Endodermal cell (in vitro differentiated cells): ENCODE results near the gene SLC25A44. TPM values are rescaled to one million over a fixed set of nuclear protein-coding genes. Genes with fewer than 3 reads are reported as not detected.

ENCODE experiments used
- DNase-seq: peaks from one replicate; pipeline ENCODE4 v3.0.0-alpha.2; 2017
- H3K27ac ChIP-seq: 2 replicates; pipeline ENCODE4 v1.5.1; 2013; ENCODE audit warnings: mild to moderate bottlenecking, low read depth, low read length, moderate library complexity
- H3K27me3 ChIP-seq: 2 replicates; pipeline ENCODE4 v1.6.1; 2013; ENCODE audit warnings: mild to moderate bottlenecking, low read length, moderate library complexity; ENCODE audit not compliant: insufficient read depth, control insufficient read depth, poor library complexity, severe bottlenecking
- H3K36me3 ChIP-seq: 2 replicates; pipeline ENCODE4 v1.7.0; 2013; ENCODE audit warnings: mild to moderate bottlenecking, low read length, moderate library complexity; ENCODE audit not compliant: control insufficient read depth, insufficient read depth
- H3K4me1 ChIP-seq: one replicate; pipeline ENCODE4 v1.7.0; 2013; ENCODE audit warnings: low read length; ENCODE audit not compliant: control insufficient read depth, insufficient read depth
- H3K4me3 ChIP-seq: 2 replicates; pipeline ENCODE4 v1.5.1; 2013; ENCODE audit warnings: mild to moderate bottlenecking, low read length, moderate library complexity
- H3K9ac ChIP-seq: 2 replicates; pipeline ENCODE4 v1.6.1; 2013; ENCODE audit warnings: mild to moderate bottlenecking, low read length, moderate library complexity; ENCODE audit not compliant: poor library complexity, severe bottlenecking; ENCODE audit errors: extremely low read depth
- H3K9me3 ChIP-seq: 2 replicates; pipeline ENCODE4 v1.6.1; 2013; ENCODE audit warnings: mild to moderate bottlenecking, low read length, moderate library complexity; ENCODE audit not compliant: control insufficient read depth
- H3K27ac Mint-ChIP-seq: 2 replicates; pipeline ENCODE4 v1.8.0; 2020; ENCODE audit warnings: mixed read lengths
- H3K27me3 Mint-ChIP-seq: 2 replicates; pipeline ENCODE4 v1.8.0; 2021; ENCODE audit warnings: mild to moderate bottlenecking, mixed read lengths; ENCODE audit not compliant: insufficient read depth
- H3K36me3 Mint-ChIP-seq: 2 replicates; pipeline ENCODE4 v1.8.0; 2020; ENCODE audit warnings: low read depth, mixed read lengths
- H3K4me1 Mint-ChIP-seq: 2 replicates; pipeline ENCODE4 v1.8.0; 2020; ENCODE audit warnings: mixed read lengths
- H3K4me3 Mint-ChIP-seq: 2 replicates; pipeline ENCODE4 v1.8.0; 2020; ENCODE audit warnings: mild to moderate bottlenecking, moderate library complexity, mixed read lengths
- H3K9me3 Mint-ChIP-seq: 2 replicates; pipeline ENCODE4 v1.8.0; 2020; ENCODE audit warnings: mild to moderate bottlenecking, mixed read lengths
- CTCF ChIP-seq: fragments of 200-600 bp; sonication (generic); conservative IDR thresholded peaks from 2 replicates; pipeline ENCODE4 v1.5.0; 2021; ENCODE audit warnings: antibody characterized with exemption, mild to moderate bottlenecking
- WGBS, 2 experiments: methylation state at CpG; one replicate each; pipeline versions ENCODE4 v1.1.5 to v1.1.7; 2013; ENCODE audit warnings: missing lambda C conversion rate in 2 of 2, mixed read lengths in 1 of 2; ENCODE audit not compliant: insufficient coverage in 1 of 2, insufficient read length in 1 of 2; 5-methylcytosine and 5-hydroxymethylcytosine counted together
- total RNA-seq, 2 donors: library from RNA; stranded (reverse); fragmentation: NEBNext Ultra II Directional in 1 of 2; extraction: Animal tissue kit (Norgen Biotek cat#: 25700) in 1 of 2; gene quantifications; 2 replicates in 1 of 2; 3 replicates in 1 of 2; pipeline ENCODE4 v1.2.1, GENCODE V29; 2021

The SLC25A44 gene
- total RNA-seq, 2 donors from 2014 or later, result 20.9 to 22.7 TPM

GRCh38 chr1:156251527-156251926 is 57.6 kb downstream of the SLC25A44 start:
- Mint-ChIP-seq H3K36me3 (peaks cover 53% of the 10 kb centered on the region), H3K4me3 (no peak overlapping the region), H3K9me3 (no peaks in the 10 kb centered on the region), H3K27ac (no peak overlapping the region), H3K4me1 (peaks cover 7% of the 10 kb centered on the region), H3K27me3 (no peaks in the 10 kb centered on the region)
- no peak for TF ChIP-seq CTCF
- DNase-seq, result no peak
- Histone ChIP-seq H3K4me3 (no peak overlapping the region), H3K9ac (no peak overlapping the region), H3K27ac (no peak overlapping the region), H3K9me3 (no peaks in the 10 kb centered on the region), H3K27me3 (no peaks in the 10 kb centered on the region), H3K36me3 (peaks cover 61% of the 10 kb centered on the region), H3K4me1 (no peaks in the 10 kb centered on the region)
- 83 to 92% methylated on average over 1 to 3 of the region's 3 CpGs for WGBS, 2 experiments

DNA sequence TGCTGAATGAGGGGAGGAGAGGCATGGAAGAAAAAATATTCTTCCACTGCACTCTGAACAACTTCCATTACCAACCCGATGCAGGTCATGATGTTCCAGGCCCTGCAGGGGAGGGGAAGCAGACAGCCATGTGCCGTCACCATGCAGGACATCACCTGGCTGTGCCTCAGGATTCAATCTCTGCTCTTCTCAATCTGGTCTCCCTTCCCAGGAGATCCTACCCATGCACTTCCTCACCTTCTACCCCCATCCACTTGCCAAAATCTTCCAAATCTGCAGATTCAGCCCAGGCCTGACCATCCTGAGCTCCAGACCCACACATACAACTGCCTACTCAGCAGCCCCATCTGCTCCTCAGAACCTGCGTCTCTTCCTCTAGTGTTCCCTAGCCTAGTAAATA is 59.7 kb downstream of the SLC25A44 start:
- Mint-ChIP-seq H3K27me3 (no peaks in the 10 kb centered on the region), H3K27ac (no peak overlapping the region), H3K4me1 (peaks cover 8% of the 10 kb centered on the region), H3K36me3 (peaks cover 72% of the 10 kb centered on the region), H3K4me3 (no peak overlapping the region), H3K9me3 (no peaks in the 10 kb centered on the region)
- no peak for DNase-seq
- Histone ChIP-seq H3K36me3 (peaks cover 82% of the 10 kb centered on the region), H3K9me3 (no peaks in the 10 kb centered on the region), H3K4me1 (no peaks in the 10 kb centered on the region), H3K4me3 (no peak overlapping the region), H3K27ac (no peak overlapping the region), H3K27me3 (no peaks in the 10 kb centered on the region), H3K9ac (no peak overlapping the region)
- TF ChIP-seq CTCF, result no peak
- WGBS, 2 experiments, result 96 to 100% methylated on average over 1 to 3 of the region's 3 CpGs

DNA sequence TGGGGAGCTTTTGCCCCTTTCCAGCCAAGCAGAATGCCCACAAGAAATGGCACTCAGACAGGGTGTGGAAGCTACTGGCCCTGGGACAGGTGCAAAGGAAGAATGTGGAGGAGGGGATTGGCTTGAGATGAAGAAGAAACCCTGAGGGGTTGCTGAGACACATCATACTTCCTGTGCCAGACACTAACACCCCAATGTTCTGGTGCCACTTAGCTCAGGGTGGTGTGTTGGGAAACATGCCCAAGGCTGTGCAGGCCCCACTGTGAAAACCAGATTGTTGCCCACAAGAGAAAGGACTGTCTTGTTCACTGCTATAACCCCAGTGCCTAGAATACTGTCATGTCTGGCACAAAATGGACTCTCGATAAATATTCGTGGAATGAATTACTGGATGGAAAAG is 63.8 kb downstream of the SLC25A44 start:
- no peaks in the 10 kb centered on the region for H3K9me3 ChIP-seq

More for the DNA sequence above, 63.8 kb downstream of the SLC25A44 start:
- peak overlapping the region; percentile 45 for H3K27ac Mint-ChIP-seq
- H3K27me3 Mint-ChIP-seq, result no peaks in the 10 kb centered on the region
- no peaks in the 10 kb centered on the region for H3K4me1 ChIP-seq
- no peak overlapping the region for H3K9ac ChIP-seq
- no peaks in the 10 kb centered on the region for H3K9me3 Mint-ChIP-seq
- H3K36me3 Mint-ChIP-seq, result peaks cover 74% of the 10 kb centered on the region
- no peak overlapping the region for H3K4me3 Mint-ChIP-seq
- no peak overlapping the region for H3K27ac ChIP-seq
- no peak for TF ChIP-seq CTCF
- 98 to 100% methylated on average over 2 of the region's 2 CpGs for WGBS, 2 experiments
- H3K36me3 ChIP-seq, result peaks cover 78% of the 10 kb centered on the region
- no peak for DNase-seq
- H3K4me3 ChIP-seq, result no peak overlapping the region
- H3K4me1 Mint-ChIP-seq, result peaks cover 8% of the 10 kb centered on the region
- H3K27me3 ChIP-seq, result no peaks in the 10 kb centered on the region
